HUES64 (cell line): ENCODE results near the gene BICD2.
A peak's percentile ranks its signal among the peaks of the same experiment; 100 is the strongest.

Experiments used
- H3K27ac ChIP-seq: 2 replicates; pipeline ENCODE4 v1.7.0; 2013; ENCODE audit warnings: low read depth, low read length, inconsistent platforms
- H3K27me3 ChIP-seq: 2 replicates; pipeline ENCODE4 v1.6.1; 2013; ENCODE audit warnings: mild to moderate bottlenecking, low read length; ENCODE audit not compliant: insufficient read depth
- H3K36me3 ChIP-seq: 2 replicates; pipeline ENCODE4 v1.6.1; 2013; ENCODE audit warnings: mild to moderate bottlenecking, low read length; ENCODE audit not compliant: insufficient read depth
- H3K4me1 ChIP-seq: 2 replicates; pipeline ENCODE4 v1.6.1; 2013; ENCODE audit warnings: mild to moderate bottlenecking, low read length, moderate library complexity; ENCODE audit not compliant: insufficient read depth
- H3K4me3 ChIP-seq: 2 replicates; pipeline ENCODE4 v1.5.1; 2013; ENCODE audit warnings: mild to moderate bottlenecking, low read length, moderate library complexity
- H3K9ac ChIP-seq: 2 replicates; pipeline ENCODE4 v1.6.1; 2013; ENCODE audit warnings: mild to moderate bottlenecking, low read depth, low read length
- H3K9me3 ChIP-seq: 2 replicates; pipeline ENCODE4 v1.6.1; 2013; ENCODE audit warnings: low read depth, low read length; ENCODE audit not compliant: insufficient read depth
- WGBS: fragments of 150-250, 120-280 bp; methylation state at CpG from one replicate; pipeline ENCODE4 v1.1.7; 2013; ENCODE audit warnings: missing lambda C conversion rate; 5-methylcytosine and 5-hydroxymethylcytosine counted together

The BICD2 gene

DNA sequence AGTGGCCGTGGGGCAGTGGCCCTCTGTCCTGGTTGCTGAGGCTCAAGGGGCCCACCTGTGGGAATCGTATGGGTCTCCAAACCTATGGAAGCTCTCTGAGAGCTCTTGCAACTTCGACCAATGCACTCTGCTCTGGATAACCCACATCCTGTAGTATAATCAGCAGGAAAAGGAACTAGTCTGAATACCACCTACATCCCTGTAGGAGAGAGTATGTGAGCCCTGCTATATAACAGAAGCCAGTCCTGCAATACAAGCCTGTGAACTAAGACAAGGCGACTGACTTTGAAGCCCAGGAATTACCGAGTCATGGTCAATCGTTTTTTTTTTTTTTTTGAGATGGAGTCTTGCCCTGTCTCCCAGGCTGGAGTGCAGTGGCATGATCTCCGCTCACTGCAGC is 29.8 kb upstream of the BICD2 start:
- Histone ChIP-seq H3K4me1 (no peaks in the 10 kb centered on the region), H3K27ac (no peak overlapping the region), H3K27me3 (peaks cover 5% of the 10 kb centered on the region), H3K36me3 (no peaks in the 10 kb centered on the region), H3K4me3 (no peak overlapping the region), H3K9ac (no peak overlapping the region), H3K9me3 (no peaks in the 10 kb centered on the region)
- WGBS: 93% methylated on average over 7 of the region's 7 CpGs

DNA sequence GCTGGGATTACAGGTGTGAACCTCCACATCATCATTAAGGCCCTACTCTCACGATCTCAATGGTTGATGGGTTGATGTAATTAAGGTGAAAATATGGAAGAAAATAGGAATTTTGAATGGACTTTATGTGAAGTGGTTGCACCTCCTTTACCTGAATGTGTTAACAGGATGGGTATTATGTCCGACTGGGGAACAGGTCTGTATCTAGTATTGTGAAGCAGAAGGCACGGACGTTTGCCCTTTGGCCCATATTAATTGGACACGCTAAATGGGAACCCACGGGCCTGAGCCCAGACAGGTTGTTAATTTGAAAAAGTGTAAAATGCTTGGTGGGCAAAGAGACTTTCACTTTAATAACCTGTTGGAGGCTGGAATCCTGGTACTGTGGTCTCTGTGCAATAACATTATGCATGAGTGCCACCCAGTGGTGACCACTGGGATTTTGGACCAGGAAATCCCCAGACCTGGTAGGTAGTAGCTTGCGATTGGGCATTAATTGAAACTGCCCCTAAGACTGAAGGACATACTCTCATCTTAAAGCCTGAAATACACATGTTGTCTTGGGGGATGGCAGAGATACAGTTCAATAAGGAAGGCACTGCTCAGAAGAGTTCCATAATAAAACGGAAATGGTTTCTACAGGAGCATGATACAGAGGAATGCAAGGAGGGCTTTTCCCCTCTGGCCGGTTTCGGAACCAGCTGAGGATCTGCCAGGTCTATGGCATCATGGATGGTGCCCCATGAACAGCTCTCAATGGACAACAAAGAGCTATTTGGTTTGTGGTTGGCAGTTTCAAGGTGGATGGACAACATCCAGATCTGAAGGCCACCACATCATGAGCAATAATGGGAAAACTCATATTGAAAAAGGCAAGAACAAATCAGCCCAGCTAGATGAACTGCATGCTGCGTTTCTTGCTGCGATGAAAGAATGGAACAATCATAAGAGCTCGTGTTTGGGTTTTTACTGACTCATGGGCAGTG is 26.2 kb upstream of the BICD2 start:
- Histone ChIP-seq H3K9ac (no peak overlapping the region), H3K36me3 (no peaks in the 10 kb centered on the region), H3K27me3 (no peaks in the 10 kb centered on the region), H3K9me3 (no peaks in the 10 kb centered on the region), H3K4me3 (no peak overlapping the region), H3K4me1 (no peaks in the 10 kb centered on the region), H3K27ac (no peak overlapping the region)
- 65% methylated on average over 13 of the region's 13 CpGs for WGBS

DNA sequence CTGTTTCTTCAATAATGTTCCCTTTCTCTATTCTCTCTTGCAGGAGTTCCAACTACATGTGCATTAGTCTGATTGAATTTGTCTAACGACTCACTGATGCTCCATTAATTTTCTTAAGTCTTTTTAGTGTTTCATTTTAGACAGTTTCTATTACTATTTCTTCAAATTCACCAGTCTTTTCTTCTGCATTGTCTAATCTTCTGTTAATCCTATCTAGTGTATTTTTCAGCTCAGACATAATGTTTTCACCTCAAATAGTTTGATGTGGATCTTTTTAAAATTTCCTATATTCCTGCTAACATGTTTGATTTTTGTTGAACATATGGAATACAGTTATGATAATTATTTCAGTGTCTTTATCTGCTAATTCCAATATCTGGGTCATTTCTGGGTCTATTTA is 21.7 kb upstream of the BICD2 start:
- H3K36me3 ChIP-seq: no peaks in the 10 kb centered on the region
- no peaks in the 10 kb centered on the region for H3K27me3 ChIP-seq
- 89% methylated on average over 1 of the region's 1 CpG for WGBS
- no peak overlapping the region for H3K4me3 ChIP-seq
- no peak overlapping the region for H3K9ac ChIP-seq
- H3K4me1 ChIP-seq: no peaks in the 10 kb centered on the region
- H3K9me3 ChIP-seq: no peaks in the 10 kb centered on the region
- H3K27ac ChIP-seq: no peak overlapping the region

DNA sequence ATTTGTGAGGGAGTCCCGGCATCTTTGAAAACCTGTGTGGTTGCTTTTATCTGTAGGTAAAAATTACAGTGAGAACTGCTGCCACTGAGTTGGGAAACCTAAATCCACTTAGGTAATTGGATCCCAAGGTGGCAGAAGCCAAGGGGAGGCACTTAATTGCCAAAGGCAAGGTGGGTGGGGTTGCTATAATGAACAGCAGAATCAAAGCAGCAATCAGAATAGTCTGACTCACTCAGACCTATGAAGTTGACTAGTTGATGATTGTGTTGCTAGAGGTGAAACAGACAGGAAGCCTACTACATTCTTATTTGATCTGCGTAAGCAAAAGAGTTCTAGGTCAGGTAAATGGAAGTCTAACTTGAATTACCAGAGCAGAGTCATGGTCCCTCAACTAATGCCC is 17.3 kb upstream of the BICD2 start:
- H3K9me3 ChIP-seq: peaks cover 5% of the 10 kb centered on the region
- H3K4me3 ChIP-seq: no peak overlapping the region
- H3K27me3 ChIP-seq: peaks cover 3% of the 10 kb centered on the region; the same call in 1 of the 2 replicates
- H3K4me1 ChIP-seq: no peaks in the 10 kb centered on the region
- WGBS: 88% methylated on average over 2 of the region's 2 CpGs
- no peaks in the 10 kb centered on the region for H3K36me3 ChIP-seq
- no peak overlapping the region for H3K9ac ChIP-seq
- H3K27ac ChIP-seq: no peak overlapping the region

DNA sequence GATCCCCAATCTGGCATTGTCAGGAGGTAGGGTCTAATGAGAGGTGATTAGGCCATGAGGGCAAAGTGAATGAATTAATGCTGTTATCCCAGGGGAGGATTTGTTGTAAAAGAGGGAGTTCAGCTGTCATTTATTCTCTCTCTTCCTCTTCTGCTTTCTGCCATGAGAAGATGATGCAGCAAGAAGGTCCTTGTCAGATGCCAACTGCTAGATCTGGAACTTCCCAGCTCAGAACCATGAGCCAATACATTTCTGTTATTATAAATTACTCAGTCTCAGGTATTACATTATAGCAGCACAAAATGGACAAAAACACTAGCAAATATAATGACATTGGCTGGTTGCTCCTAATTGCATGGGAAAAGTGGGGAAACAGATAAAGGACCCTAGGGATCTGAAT is 15.6 kb upstream of the BICD2 start:
- Histone ChIP-seq H3K27ac (no peak overlapping the region), H3K36me3 (no peaks in the 10 kb centered on the region), H3K4me1 (no peaks in the 10 kb centered on the region), H3K4me3 (no peak overlapping the region), H3K9me3 (peaks cover 5% of the 10 kb centered on the region), H3K9ac (no peak overlapping the region), H3K27me3 (peaks cover 3% of the 10 kb centered on the region; the same call in 1 of the 2 replicates)

DNA sequence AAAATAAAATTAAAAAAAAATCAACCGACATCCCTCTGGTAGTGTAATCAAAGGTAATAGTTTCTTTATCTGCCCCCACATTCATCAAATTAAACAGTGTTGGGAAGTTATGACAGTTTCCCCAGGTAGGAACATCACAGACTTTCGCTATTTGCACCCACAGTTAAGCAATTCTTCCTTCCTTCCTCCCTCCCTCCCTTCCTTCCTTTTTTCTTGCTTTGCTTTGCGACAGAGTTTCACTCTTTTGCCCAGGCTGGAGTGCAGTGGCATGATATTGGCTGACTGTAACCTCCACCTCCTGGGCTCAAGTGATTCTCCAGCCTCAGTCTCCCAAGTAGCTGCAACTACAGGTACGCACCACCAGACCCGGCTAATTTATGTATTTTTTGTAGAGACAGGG is 10.8 kb upstream of the BICD2 start:
- Histone ChIP-seq H3K9ac (no peak overlapping the region), H3K4me3 (no peak overlapping the region), H3K36me3 (no peaks in the 10 kb centered on the region), H3K27me3 (no peaks in the 10 kb centered on the region), H3K27ac (no peak overlapping the region), H3K4me1 (0 out of 2 replicates have a peak, but pooled peaks cover 3% of the 10 kb centered on the region), H3K9me3 (peaks cover 5% of the 10 kb centered on the region)
- WGBS: 95% methylated on average over 4 of the region's 5 CpGs

DNA sequence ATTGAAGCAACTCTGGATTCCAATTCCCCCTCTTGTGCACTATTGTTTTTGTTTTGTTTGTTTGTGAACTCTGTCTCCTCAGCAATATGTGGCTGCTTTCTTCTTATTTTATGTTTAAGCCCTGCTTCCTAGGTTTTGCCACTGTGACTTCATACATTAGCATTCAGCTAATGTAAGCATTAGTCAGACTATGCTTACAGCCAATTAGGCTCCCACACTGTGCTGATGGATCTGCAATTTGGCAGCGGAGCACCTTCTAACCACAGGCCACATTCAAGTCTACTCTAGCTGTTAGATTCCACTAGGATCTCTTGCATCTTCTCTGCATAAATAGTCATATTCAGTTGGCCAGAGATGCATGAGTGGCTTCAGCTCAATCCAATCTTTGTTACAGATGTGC is 9.6 kb upstream of the BICD2 start:
- Histone ChIP-seq H3K9ac (no peak overlapping the region), H3K4me1 (0 out of 2 replicates have a peak, but pooled peaks cover 4% of the 10 kb centered on the region), H3K4me3 (no peak overlapping the region), H3K36me3 (no peaks in the 10 kb centered on the region), H3K9me3 (peaks cover 5% of the 10 kb centered on the region), H3K27me3 (no peaks in the 10 kb centered on the region), H3K27ac (no peak overlapping the region)
- whole genome bisulfite sequencing: 78% methylated on average over 1 of the region's 1 CpG

DNA sequence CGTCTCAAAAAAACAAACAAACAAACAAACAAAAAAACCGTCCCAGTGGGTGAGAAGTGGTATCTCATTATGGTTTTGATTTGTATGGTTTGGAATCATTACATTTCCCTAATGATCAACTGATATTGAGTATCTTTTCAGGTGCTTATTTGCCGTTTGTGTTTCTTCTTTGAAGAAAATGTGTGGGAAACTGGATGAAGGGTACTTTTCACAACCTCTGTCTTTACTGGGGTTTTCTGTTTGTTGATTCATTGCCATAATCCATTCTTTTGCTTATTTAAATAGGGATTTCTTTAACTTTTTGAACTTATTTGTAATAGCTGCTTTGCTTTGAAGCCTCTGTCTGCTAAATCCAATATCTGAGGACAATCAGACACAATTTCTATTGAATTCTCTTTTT is 9.2 kb upstream of the BICD2 start:
- H3K4me1 ChIP-seq: 0 out of 2 replicates have a peak, but pooled peaks cover 4% of the 10 kb centered on the region
- WGBS: 88% methylated on average over 1 of the region's 3 CpGs

DNA sequence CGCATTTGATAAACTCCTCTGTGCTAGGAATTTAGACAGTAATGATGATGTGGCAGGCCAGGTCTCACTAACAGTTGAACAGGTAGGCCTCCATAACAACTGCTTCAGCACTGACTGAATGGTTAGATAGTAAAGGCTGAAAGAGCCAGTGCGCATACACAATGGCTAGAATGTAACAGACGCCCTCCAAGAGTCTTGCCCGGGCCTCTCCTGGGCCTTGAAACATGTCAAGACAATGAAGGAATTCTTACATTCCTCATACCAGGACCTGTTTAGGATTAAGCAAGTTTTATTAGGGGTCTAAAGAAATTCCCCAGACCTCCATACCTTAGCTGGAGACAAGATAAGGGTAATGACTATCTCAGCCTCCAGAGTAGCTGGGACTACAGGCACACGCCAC is 6.7 kb upstream of the BICD2 start:
- Histone ChIP-seq H3K36me3 (no peaks in the 10 kb centered on the region), H3K27ac (no peak overlapping the region), H3K9me3 (no peaks in the 10 kb centered on the region), H3K4me3 (no peak overlapping the region), H3K4me1 (0 out of 2 replicates have a peak, but pooled peaks cover 4% of the 10 kb centered on the region), H3K27me3 (no peaks in the 10 kb centered on the region), H3K9ac (no peak overlapping the region)
- 93% methylated on average over 5 of the region's 5 CpGs for WGBS

More for the DNA sequence above, 9.2 kb upstream of the BICD2 start:
- no peaks in the 10 kb centered on the region for H3K27me3 ChIP-seq
- no peak overlapping the region for H3K4me3 ChIP-seq
- no peaks in the 10 kb centered on the region for H3K36me3 ChIP-seq
- H3K9ac ChIP-seq: no peak overlapping the region
- H3K27ac ChIP-seq: no peak overlapping the region
- peaks cover 2% of the 10 kb centered on the region for H3K9me3 ChIP-seq

DNA sequence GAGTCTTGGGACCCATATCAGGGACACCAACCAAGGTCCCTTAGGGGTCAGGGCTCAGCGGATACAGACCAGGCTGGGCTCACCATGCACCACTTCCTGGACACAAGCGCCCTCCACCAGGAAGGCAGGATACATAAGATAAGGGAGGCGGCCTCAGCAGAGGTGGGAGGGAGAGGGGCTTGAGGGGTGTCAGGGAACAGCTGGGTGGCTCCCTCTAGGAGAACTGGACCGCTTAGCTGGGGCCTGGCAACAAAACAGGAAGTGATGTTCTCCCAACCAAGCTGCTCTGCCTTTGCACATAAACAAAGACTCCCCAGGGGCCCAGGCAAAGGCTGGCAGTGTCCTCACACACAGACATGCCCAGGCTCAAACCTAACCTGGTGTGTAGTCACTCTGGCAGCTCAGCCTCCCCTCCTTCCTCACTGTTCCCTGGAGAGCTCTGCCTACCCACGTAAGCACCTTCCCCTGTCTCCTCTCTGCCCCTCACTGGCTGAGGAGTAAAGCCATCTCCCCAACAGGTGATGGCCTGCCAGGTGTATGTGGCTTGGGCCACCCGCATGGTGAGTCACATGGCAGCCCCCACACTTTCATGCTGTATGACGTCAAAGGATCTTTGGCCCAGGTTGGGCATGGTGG is 5.8 kb upstream of the BICD2 start:
- Histone ChIP-seq H3K27ac (peak overlapping the region; percentile 48; the same call in 1 of the 2 replicates), H3K4me1 (0 out of 2 replicates have a peak, but pooled peaks cover 4% of the 10 kb centered on the region), H3K9ac (no peak overlapping the region), H3K27me3 (no peaks in the 10 kb centered on the region), H3K36me3 (no peaks in the 10 kb centered on the region), H3K4me3 (no peak overlapping the region), H3K9me3 (no peaks in the 10 kb centered on the region)
- WGBS: 80% methylated on average over 7 of the region's 7 CpGs

DNA sequence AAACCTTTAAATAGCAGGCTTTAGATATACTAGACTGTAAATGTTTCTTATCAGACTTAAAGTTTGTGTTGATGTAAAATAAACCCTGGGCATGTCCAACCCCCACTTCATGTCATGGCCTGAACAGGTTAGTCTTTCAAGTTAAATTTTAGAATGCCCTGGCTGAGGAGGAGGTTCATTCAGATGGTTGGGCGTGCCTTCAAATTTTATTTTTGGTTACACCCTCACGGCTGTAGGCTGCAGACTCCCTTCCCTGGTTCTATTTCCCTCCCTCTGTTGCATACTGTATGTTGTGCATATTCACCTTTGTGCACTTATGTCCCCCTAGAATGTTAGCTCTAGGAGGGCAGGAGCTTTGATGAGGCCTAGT is 5.3 kb upstream of the BICD2 start:
- WGBS: 91% methylated on average over 2 of the region's 2 CpGs
- Histone ChIP-seq H3K9ac (no peak overlapping the region), H3K9me3 (no peaks in the 10 kb centered on the region), H3K4me1 (0 out of 2 replicates have a peak, but pooled peaks cover 4% of the 10 kb centered on the region), H3K27me3 (no peaks in the 10 kb centered on the region), H3K36me3 (no peaks in the 10 kb centered on the region), H3K4me3 (no peak overlapping the region), H3K27ac (no peak overlapping the region)
